MCF 10A (cell line): ENCODE data around the gene RPS6KA2. TPM values are rescaled to one million over a fixed set of nuclear protein-coding genes. Genes with fewer than 3 reads are reported as not detected.
A peak's percentile ranks its signal among the peaks of the same experiment; 100 is the strongest.

Experiments
- BruUV-seq: library from RNA; stranded (reverse); fragments of 400-500 nt; replicated peaks from 2 replicates; lab custom pipeline; 2021; lab: Mats Ljungman, UMichigan
- CTCF ChIA-PET: fragments of 300-600 bp; sonication (Branson Sonifier 250); formaldehyde crosslinking; extraction: SDS; loops from one replicate; lab custom pipeline; 2021; ENCODE audit warnings: antibody characterized with exemption, inconsistent platforms; lab: Yijun Ruan, JAX
- POLR2A ChIA-PET: fragments of 300-600, 350-650 bp; sonication (Branson Sonifier 250); formaldehyde crosslinking; extraction: SDS; loops from one replicate; lab custom pipeline; 2020; ENCODE audit warnings: antibody characterized with exemption, inconsistent platforms; lab: Yijun Ruan, JAX
- DNase-seq: peaks from one replicate; pipeline ENCODE4 v3.0.0-alpha.2; 2018; ENCODE audit not compliant: unreplicated experiment
- H3K27ac Mint-ChIP-seq: one replicate; pipeline ENCODE4 v1.8.0; 2022; ENCODE audit warnings: mild to moderate bottlenecking, low read depth, mixed read lengths; ENCODE audit not compliant: unreplicated experiment
- H3K27me3 Mint-ChIP-seq: one replicate; pipeline ENCODE4 v1.8.0; 2022; ENCODE audit warnings: mixed read lengths; ENCODE audit not compliant: insufficient read depth, unreplicated experiment
- H3K36me3 Mint-ChIP-seq: one replicate; pipeline ENCODE4 v1.8.0; 2022; ENCODE audit warnings: mild to moderate bottlenecking, moderate library complexity, mixed read lengths; ENCODE audit not compliant: insufficient read depth, unreplicated experiment
- H3K4me1 Mint-ChIP-seq: one replicate; pipeline ENCODE4 v1.8.0; 2022; ENCODE audit warnings: mixed read lengths; ENCODE audit not compliant: insufficient read depth, unreplicated experiment
- H3K4me3 Mint-ChIP-seq: one replicate; pipeline ENCODE4 v1.8.0; 2022; ENCODE audit warnings: mild to moderate bottlenecking, moderate library complexity, mixed read lengths; ENCODE audit not compliant: unreplicated experiment
- H3K9me3 Mint-ChIP-seq: one replicate; pipeline ENCODE4 v1.8.0; 2022; ENCODE audit warnings: mixed read lengths; ENCODE audit not compliant: unreplicated experiment
- CTCF ChIP-seq: fragments of 200-600 bp; IDR thresholded peaks from one replicate; pipeline ENCODE4 v1.8.0; 2022; ENCODE audit warnings: antibody characterized with exemption, mild to moderate bottlenecking; ENCODE audit not compliant: unreplicated experiment
- intact Hi-C: fragments of 100-400 bp; cut with micrococcal nuclease; formaldehyde crosslinking; loops from 2 replicates; pipeline ENCODE4 v1.14.1; 2022
- total RNA-seq: library from RNA; stranded (reverse); gene quantifications from 2 replicates; pipeline ENCODE4 v1.2.3, GENCODE V29; 2022

Gene RPS6KA2
- total RNA-seq, 1 experiment from 2014 or later, result 126 TPM

GRCh38 chr6:166570929-166571713 lies 55.9 kb downstream of the RPS6KA2 start:
- H3K36me3 Mint-ChIP-seq, result peaks cover 45% of the 10 kb centered on the region
- ChIA-PET POLR2A (interaction anchor here (0.8 kb wide), 1 partner anchor 13 kb away, joined by 3 read pairs; no protein-coding TSS in a partner anchor), CTCF (interaction anchor here (2.2 kb wide), 1 partner anchor 52 kb away, joined by 5 read pairs; no protein-coding TSS in a partner anchor)
- DNase-seq, result no peak
- no TSS peak for BruUV-seq
- H3K4me1 Mint-ChIP-seq, result peaks cover 18% of the 10 kb centered on the region
- no peak overlapping the region for H3K27ac Mint-ChIP-seq
- intact Hi-C loops, result no loop called here
- H3K9me3 Mint-ChIP-seq, result peaks cover 4% of the 10 kb centered on the region
- H3K27me3 Mint-ChIP-seq, result no peaks in the 10 kb centered on the region
- no peak overlapping the region for H3K4me3 Mint-ChIP-seq
- TF ChIP-seq CTCF, result no peak

GRCh38 chr6:166569206-166569605 lies 57.8 kb downstream of the RPS6KA2 start:
- Mint-ChIP-seq H3K4me3 (no peak overlapping the region), H3K27me3 (no peaks in the 10 kb centered on the region), H3K27ac (no peak overlapping the region), H3K36me3 (peaks cover 55% of the 10 kb centered on the region), H3K9me3 (no peaks in the 10 kb centered on the region), H3K4me1 (peaks cover 24% of the 10 kb centered on the region)
- BruUV-seq, result no TSS peak
- no peak for DNase-seq
- intact Hi-C loops, result no loop called here
- ChIA-PET CTCF (no interaction called here), POLR2A (interaction anchor here (1.1 to 3.4 kb wide), 3 partner anchors 14 to 51 kb away, joined by 3 to 47 read pairs (median 21); no protein-coding TSS in a partner anchor)
- no peak for TF ChIP-seq CTCF

- no peak for TF ChIP-seq CTCF
- intact Hi-C loops, result loop anchor here (1.0 to 2.0 kb wide), 4 partner anchors 11 to 59 kb away; partner anchors contain the start of gene RPS6KA2
- no peak overlapping the region for H3K27ac Mint-ChIP-seq
- peaks cover 23% of the 10 kb centered on the region for H3K4me1 Mint-ChIP-seq
- CTCF ChIA-PET, result interaction anchor here (0.8 to 1.0 kb wide), 2 partner anchors 14 to 45 kb away, joined by 3 read pairs; no protein-coding TSS in a partner anchor
- no peak overlapping the region for H3K4me3 Mint-ChIP-seq
- H3K27me3 Mint-ChIP-seq, result no peaks in the 10 kb centered on the region
- POLR2A ChIA-PET, result interaction anchor here (0.6 to 3.4 kb wide), 12 partner anchors 12 to 205 kb away, joined by 3 to 47 read pairs (median 8); partner anchors contain the start of gene RPS6KA2
- H3K9me3 Mint-ChIP-seq, result no peaks in the 10 kb centered on the region
- peaks cover 56% of the 10 kb centered on the region for H3K36me3 Mint-ChIP-seq
- DNase-seq, result no peak
- no TSS peak for BruUV-seq
Measured at GRCh38 chr6:166567813-166568212, 59.2 kb downstream of the RPS6KA2 start.

GRCh38 chr6:166567107-166567506 lies 59.9 kb downstream of the RPS6KA2 start:
- peak overlapping the region; percentile 90 for H3K27ac Mint-ChIP-seq
- peak overlapping the region; percentile 33 for H3K4me3 Mint-ChIP-seq
- no peaks in the 10 kb centered on the region for H3K9me3 Mint-ChIP-seq
- H3K36me3 Mint-ChIP-seq, result peaks cover 57% of the 10 kb centered on the region
- intact Hi-C loops, result loop anchor here (1.0 to 2.0 kb wide), 4 partner anchors 10 to 60 kb away; partner anchors contain the start of gene RPS6KA2
- peaks cover 16% of the 10 kb centered on the region for H3K4me1 Mint-ChIP-seq
- no peak for TF ChIP-seq CTCF
- no peaks in the 10 kb centered on the region for H3K27me3 Mint-ChIP-seq
- no TSS peak for BruUV-seq
- DNase-seq, result peak; percentile 97
- ChIA-PET CTCF (interaction anchor here (0.5 to 2.8 kb wide), 6 partner anchors 10 to 423 kb away, joined by 3 to 10 read pairs (median 3); no protein-coding TSS in a partner anchor), POLR2A (interaction anchor here (0.6 to 3.4 kb wide), 11 partner anchors 12 to 204 kb away, joined by 3 to 47 read pairs (median 8); partner anchors contain the start of gene RPS6KA2)
